HG02763 (cell line): ENCODE results near the gene SETBP1.

Source experiments
- ATAC-seq: cut with Tn5 transposase; IDR thresholded peaks from one replicate; pipeline ENCODE4 v1.9.1; 2021; ENCODE audit warnings: mild to moderate bottlenecking, moderate library complexity; ENCODE audit not compliant: unreplicated experiment

Gene SETBP1

GRCh38 chr18:44758861-44759631 is 78.4 kb downstream of the SETBP1 start:
- ATAC-seq = peak; percentile 97

GRCh38 chr18:44759925-44760342 is 79.2 kb downstream of the SETBP1 start:
- peak; percentile 47 for ATAC-seq

- no peak for ATAC-seq
Measured at GRCh38 chr18:44761812-44762211, 81.1 kb downstream of the SETBP1 start.

GRCh38 chr18:44763327-44763726 is 82.6 kb downstream of the SETBP1 start:
- ATAC-seq = no peak

GRCh38 chr18:44764863-44765262 is 84.2 kb downstream of the SETBP1 start:
- ATAC-seq = no peak

GRCh38 chr18:44765456-44765855 is 84.8 kb downstream of the SETBP1 start:
- ATAC-seq = no peak

GRCh38 chr18:44766450-44766849 is 85.8 kb downstream of the SETBP1 start:
- ATAC-seq = no peak

GRCh38 chr18:44767807-44768206 is 87.1 kb downstream of the SETBP1 start:
- ATAC-seq = no peak

GRCh38 chr18:44770641-44771040 is 90.0 kb downstream of the SETBP1 start:
- no peak for ATAC-seq

- ATAC-seq = no peak
Measured at GRCh38 chr18:44771572-44771955, 90.9 kb downstream of the SETBP1 start.

- ATAC-seq = no peak
Measured at GRCh38 chr18:44771956-44772917, 91.5 kb downstream of the SETBP1 start.

GRCh38 chr18:44773640-44774155 is 93.0 kb downstream of the SETBP1 start:
- no peak for ATAC-seq

- ATAC-seq = no peak
Measured at GRCh38 chr18:44774191-44774590, 93.5 kb downstream of the SETBP1 start.

- ATAC-seq = no peak
Measured at GRCh38 chr18:44777457-44778192, 96.9 kb downstream of the SETBP1 start.

- no peak for ATAC-seq
Measured at GRCh38 chr18:44778788-44779187, 98.1 kb downstream of the SETBP1 start.

- ATAC-seq = no peak
Measured at GRCh38 chr18:44779753-44780292, 99.1 kb downstream of the SETBP1 start.

GRCh38 chr18:44781886-44782285 is 101.2 kb downstream of the SETBP1 start:
- no peak for ATAC-seq

GRCh38 chr18:44782617-44783016 is 101.9 kb downstream of the SETBP1 start:
- no peak for ATAC-seq

GRCh38 chr18:44783371-44783770 is 102.7 kb downstream of the SETBP1 start:
- no peak for ATAC-seq

- ATAC-seq = peak; percentile 23
Measured at GRCh38 chr18:44786257-44786656, 105.6 kb downstream of the SETBP1 start.

- ATAC-seq = peak; percentile 67
Measured at GRCh38 chr18:44786688-44787087, 106.0 kb downstream of the SETBP1 start.
